ENCODE results near the gene TMEM45B. TPM values are rescaled to one million over a fixed set of nuclear protein-coding genes. Genes with fewer than 3 reads are reported as not detected.

Gene TMEM45B
- total RNA-seq, 3 donors from 2014 or later (not counting 1 experiment from before 2014, with no cell fraction given), result 0.40 TPM; not detected in 2

DNA sequence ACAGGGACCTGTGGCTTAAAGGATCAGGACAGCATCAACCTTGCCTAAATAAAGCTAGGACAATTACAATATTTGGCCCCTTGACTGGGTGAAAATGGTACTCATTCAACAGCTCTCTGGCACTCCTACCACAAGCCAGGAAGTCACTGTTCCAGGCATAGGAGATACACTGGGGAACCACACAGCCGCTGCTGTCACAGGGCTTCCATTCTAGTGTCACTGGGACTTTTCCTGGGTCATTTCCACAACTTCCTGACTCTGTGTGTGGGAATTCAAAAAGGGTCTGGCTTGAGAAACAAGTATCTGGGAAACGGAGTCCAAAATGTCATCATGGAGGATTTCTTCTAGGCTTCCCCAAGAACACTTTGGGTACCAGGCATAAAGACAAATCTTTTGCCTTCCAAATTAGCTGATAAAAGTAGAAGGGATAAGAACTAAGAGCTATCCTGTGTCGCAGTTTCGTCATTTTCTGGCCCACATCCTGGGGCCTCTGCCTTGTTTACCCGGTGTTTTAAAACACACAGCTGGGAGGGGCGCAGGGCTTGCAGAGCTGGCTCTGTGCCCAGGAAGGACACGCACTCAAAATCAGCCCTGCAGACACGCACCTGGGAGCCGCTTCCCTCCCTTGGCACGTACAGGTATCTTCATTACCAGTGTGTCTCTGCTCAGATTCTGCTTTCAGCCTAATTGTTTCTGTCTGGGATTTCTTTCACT is 38.0 kb downstream of the TMEM45B start:
- intact Hi-C loops (cut with micrococcal nuclease), result no loop called here
- DNase-seq (peak in 1 of 2 donors; percentile 91), ATAC-seq (peak in 2 of 3 donors; percentile 32 to 59)
- Histone ChIP-seq H3K4me1 (ENCODE audit: control insufficient read depth, insufficient read depth, low read length) (no peaks in the 10 kb centered on the region), H3K36me3 (ENCODE audit: control insufficient read depth, insufficient read depth, low read length) (no peaks in the 10 kb centered on the region), H3K4me3 (ENCODE audit: low read length) (no peak overlapping the region), H3K27ac (ENCODE audit: low read length) (no peak overlapping the region), H3K27me3 (ENCODE audit: control insufficient read depth, insufficient read depth, low read length) (no peaks in the 10 kb centered on the region), H3K9me3 (ENCODE audit: control insufficient read depth, insufficient read depth, low read length) (no peaks in the 10 kb centered on the region)
- TF ChIP-seq CTCF (IDR thresholded peaks at IDR 0.05), result no peak
- peaks cover 0 to 5% of the 10 kb centered on the region in 2 donors for H3K27me3 Mint-ChIP-seq (ENCODE audit: low read depth in 2 of 2)
- no peaks in the 10 kb centered on the region for H3K9me3 Mint-ChIP-seq
- H3K4me1 Mint-ChIP-seq, result no peaks in the 10 kb centered on the region
- no peak overlapping the region for H3K27ac Mint-ChIP-seq
- no peaks in the 10 kb centered on the region for H3K36me3 Mint-ChIP-seq
- 34% methylated on average over 10 of the region's 10 CpGs for WGBS (ENCODE audit: insufficient coverage)
- H3K4me3 Mint-ChIP-seq, result no peak overlapping the region

DNA sequence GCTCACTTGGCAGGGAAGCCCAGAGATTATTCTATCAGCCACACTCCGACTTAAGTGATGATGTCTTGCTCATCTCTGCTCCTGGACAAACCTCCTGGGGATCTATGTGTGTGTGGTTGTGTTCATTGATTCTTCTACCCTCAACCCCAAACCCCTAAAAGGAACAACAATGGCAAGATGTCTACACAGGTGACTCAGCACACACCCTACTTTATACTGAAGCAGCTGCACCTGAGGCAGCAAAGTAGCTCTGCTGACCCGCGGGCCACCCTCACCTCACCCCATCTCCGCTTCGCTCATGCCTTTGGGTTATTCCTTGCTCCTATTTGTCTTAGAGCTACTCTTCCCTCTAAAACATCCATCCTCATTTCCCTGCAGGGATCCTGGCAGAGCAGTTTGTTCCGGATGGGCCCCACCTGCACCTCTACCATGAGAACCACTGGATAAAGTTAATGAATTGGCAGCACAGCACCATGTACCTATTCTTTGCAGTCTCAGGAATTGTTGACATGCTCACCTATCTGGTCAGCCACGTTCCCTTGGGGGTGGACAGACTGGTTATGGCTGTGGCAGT is 38.7 kb downstream of the TMEM45B start:
- Histone ChIP-seq H3K9me3 (ENCODE audit: control insufficient read depth, insufficient read depth, low read length) (no peaks in the 10 kb centered on the region), H3K36me3 (ENCODE audit: control insufficient read depth, insufficient read depth, low read length) (no peaks in the 10 kb centered on the region), H3K27ac (ENCODE audit: low read length) (no peak overlapping the region), H3K4me1 (ENCODE audit: control insufficient read depth, insufficient read depth, low read length) (no peaks in the 10 kb centered on the region), H3K4me3 (ENCODE audit: low read length) (no peak overlapping the region), H3K27me3 (ENCODE audit: control insufficient read depth, insufficient read depth, low read length) (no peaks in the 10 kb centered on the region)
- H3K36me3 Mint-ChIP-seq, result no peaks in the 10 kb centered on the region
- H3K27ac Mint-ChIP-seq, result no peak overlapping the region
- DNase-seq, result no peak
- ATAC-seq, result peak in 1 of 3 donors; percentile 7
- WGBS (ENCODE audit: insufficient coverage), result 92% methylated on average over 6 of the region's 7 CpGs
- H3K27me3 Mint-ChIP-seq (ENCODE audit: low read depth in 2 of 2), result peaks cover 0 to 5% of the 10 kb centered on the region in 2 donors
- no peak overlapping the region for H3K4me3 Mint-ChIP-seq
- no peaks in the 10 kb centered on the region for H3K4me1 Mint-ChIP-seq
- intact Hi-C loops (cut with micrococcal nuclease), result no loop called here
- no peak for TF ChIP-seq CTCF (IDR thresholded peaks at IDR 0.05)
- no peaks in the 10 kb centered on the region for H3K9me3 Mint-ChIP-seq

DNA sequence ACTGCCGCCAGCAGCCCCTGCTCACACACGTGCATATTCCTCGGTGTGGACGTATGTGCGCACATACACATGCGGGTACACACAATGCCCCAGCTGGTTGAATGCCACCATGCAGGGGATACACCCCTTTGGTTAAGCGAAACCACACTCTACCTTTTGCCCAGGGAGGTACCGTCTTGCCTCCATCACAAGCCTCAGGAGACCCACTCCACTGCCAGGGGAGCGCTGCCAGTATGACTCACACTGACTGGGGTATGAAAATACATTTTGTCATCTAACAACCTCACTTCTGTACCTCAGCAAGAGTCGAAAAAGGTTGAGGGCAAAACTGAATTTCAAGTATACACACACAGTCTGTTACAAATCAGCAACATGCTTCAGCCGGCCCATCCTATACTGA is 39.4 kb downstream of the TMEM45B start:
- Histone ChIP-seq H3K9me3 (ENCODE audit: control insufficient read depth, insufficient read depth, low read length) (no peaks in the 10 kb centered on the region), H3K36me3 (ENCODE audit: control insufficient read depth, insufficient read depth, low read length) (peaks cover 5% of the 10 kb centered on the region), H3K4me1 (ENCODE audit: control insufficient read depth, insufficient read depth, low read length) (no peaks in the 10 kb centered on the region), H3K27ac (ENCODE audit: low read length) (no peak overlapping the region), H3K27me3 (ENCODE audit: control insufficient read depth, insufficient read depth, low read length) (no peaks in the 10 kb centered on the region), H3K4me3 (ENCODE audit: low read length) (no peak overlapping the region)
- H3K4me3 Mint-ChIP-seq, result no peak overlapping the region
- ATAC-seq (no peak), DNase-seq (no peak)
- H3K9me3 Mint-ChIP-seq, result no peaks in the 10 kb centered on the region
- no peaks in the 10 kb centered on the region for H3K4me1 Mint-ChIP-seq
- intact Hi-C loops (cut with micrococcal nuclease), result no loop called here
- 85% methylated on average over 11 of the region's 11 CpGs for WGBS (ENCODE audit: insufficient coverage)
- peaks cover 0 to 5% of the 10 kb centered on the region in 2 donors for H3K27me3 Mint-ChIP-seq (ENCODE audit: low read depth in 2 of 2)
- no peak for TF ChIP-seq CTCF (IDR thresholded peaks at IDR 0.05)
- H3K27ac Mint-ChIP-seq, result no peak overlapping the region
- no peaks in the 10 kb centered on the region for H3K36me3 Mint-ChIP-seq
